A673 (cell line): Measurements from ENCODE around the gene FAM241A. TPM values are rescaled to one million over a fixed set of nuclear protein-coding genes. Genes with fewer than 3 reads are reported as not detected.

Experiments
- BruUV-seq: library from RNA; stranded (reverse); fragments of 400-500 nt; replicated peaks from 2 replicates; lab custom pipeline; 2021; lab: Mats Ljungman, UMichigan
- CTCF ChIA-PET: fragments of 300-600 bp; sonication (Branson Sonifier 250); formaldehyde crosslinking; loops from one replicate; lab custom pipeline; 2022; ENCODE audit warnings: antibody characterized with exemption; lab: Charles Lee
- POLR2A ChIA-PET: fragments of 300-600 bp; sonication (Branson Sonifier 250); formaldehyde crosslinking; loops from one replicate; lab custom pipeline; 2022; ENCODE audit warnings: antibody characterized with exemption; ENCODE audit not compliant: low non-redundant PET; lab: Charles Lee
- DNase-seq: peaks from one replicate; pipeline ENCODE4 v3.0.0-alpha.2; 2015; ENCODE audit warnings: low spot score
- H3K27ac ChIP-seq: fragments of 200-600 bp; sonication (generic); 2 replicates; pipeline ENCODE4 v1.5.1; 2016; ENCODE audit warnings: mixed run types, low read depth, mild to moderate bottlenecking, mixed read lengths, antibody characterized with exemption, low read length; ENCODE audit not compliant: poor library complexity, severe bottlenecking
- H3K27me3 ChIP-seq: fragments of 200-600 bp; sonication (generic); replicated peaks from 2 replicates; pipeline ENCODE4 v1.6.1; 2017; ENCODE audit warnings: mixed run types, low read depth, mild to moderate bottlenecking, mixed read lengths, antibody characterized with exemption, low read length; ENCODE audit not compliant: insufficient read depth, poor library complexity
- H3K36me3 ChIP-seq: fragments of 200-600 bp; sonication (generic); 2 replicates; pipeline ENCODE4 v1.6.1; 2016; ENCODE audit warnings: mixed run types, mild to moderate bottlenecking, mixed read lengths, antibody characterized with exemption, low read length; ENCODE audit not compliant: insufficient read depth, poor library complexity, severe bottlenecking
- H3K4me1 ChIP-seq: fragments of 200-600 bp; sonication (generic); 2 replicates; pipeline ENCODE4 v1.6.1; 2017; ENCODE audit warnings: mixed run types, mild to moderate bottlenecking, mixed read lengths, antibody characterized with exemption, low read length; ENCODE audit not compliant: insufficient read depth, poor library complexity, severe bottlenecking
- H3K4me3 ChIP-seq: fragments of 200-600 bp; sonication (generic); 2 replicates; pipeline ENCODE4 v1.5.1; 2016; ENCODE audit warnings: low read depth, mixed run types, mild to moderate bottlenecking, mixed read lengths, low read length; ENCODE audit not compliant: poor library complexity, severe bottlenecking
- H3K9me3 ChIP-seq: fragments of 200-600 bp; sonication (generic); 2 replicates; pipeline ENCODE4 v1.6.1; 2016; ENCODE audit warnings: mixed run types, low read depth, mild to moderate bottlenecking, mixed read lengths, antibody characterized with exemption, low read length; ENCODE audit not compliant: poor library complexity, severe bottlenecking
- EZH2 ChIP-seq: fragments of 200-600 bp; sonication (generic); IDR thresholded peaks from 2 replicates; pipeline ENCODE4 v1.6.1; 2017; ENCODE audit warnings: borderline replicate concordance, low read depth, mild to moderate bottlenecking, mixed read lengths, antibody characterized with exemption, low read length; ENCODE audit not compliant: poor library complexity, severe bottlenecking
- intact Hi-C: fragments of 100-400 bp; cut with micrococcal nuclease; formaldehyde crosslinking; loops from one replicate; pipeline ENCODE4 v1.10.0; 2022; ENCODE audit not compliant: unreplicated experiment
- total RNA-seq: library from RNA; stranded (reverse); gene quantifications from 2 replicates; pipeline ENCODE4 v1.2.3, GENCODE V29; 2021
- TF ChIP-seq, protein P1 (sequence below): fragments of 300-800, 200-600 bp; sonication (generic); conservative IDR thresholded peaks from 2 replicates; pipeline ENCODE4 v1.5.1; 2017; ENCODE audit warnings: low read depth, mild to moderate bottlenecking, antibody characterized with exemption, low read length, moderate library complexity, mixed read lengths

Gene FAM241A
- total RNA-seq, 1 experiment from 2014 or later: 1.5 TPM

DNA sequence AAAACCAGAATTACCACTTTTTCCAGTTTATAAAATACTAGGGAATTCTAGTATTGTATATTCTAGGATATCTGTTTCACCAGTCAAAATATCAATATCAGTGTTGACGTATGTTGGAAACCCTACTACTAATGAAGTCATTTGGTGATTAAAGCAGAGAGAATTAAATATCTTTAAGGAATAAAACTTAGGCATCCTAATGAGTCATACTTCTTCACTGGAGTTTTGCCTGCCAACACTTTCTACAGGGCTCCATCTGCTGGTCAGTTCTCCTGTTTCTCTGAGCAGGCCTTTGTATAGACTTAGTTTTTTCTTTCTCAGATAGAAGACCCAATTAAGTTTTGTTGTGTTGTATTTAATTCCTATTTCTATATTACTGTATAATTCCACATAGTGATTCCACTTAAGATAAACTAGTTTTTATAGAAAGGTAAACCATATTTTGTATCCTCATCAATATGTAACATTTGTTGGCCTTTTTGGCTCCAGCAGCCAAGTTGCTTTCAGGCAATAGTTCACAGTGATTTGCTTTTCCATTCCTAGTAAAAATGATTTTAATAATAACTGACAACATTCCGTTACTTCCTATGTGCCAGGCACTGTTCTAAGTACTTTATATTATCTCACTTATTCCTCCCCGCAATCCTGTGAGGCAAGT, 89.8 kb downstream of the FAM241A start:
- H3K27me3 ChIP-seq: no peaks in the 10 kb centered on the region
- POLR2A ChIA-PET: no interaction called here
- no peak overlapping the region for H3K4me3 ChIP-seq
- no peaks in the 10 kb centered on the region for H3K9me3 ChIP-seq
- TF ChIP-seq, protein P1, sequence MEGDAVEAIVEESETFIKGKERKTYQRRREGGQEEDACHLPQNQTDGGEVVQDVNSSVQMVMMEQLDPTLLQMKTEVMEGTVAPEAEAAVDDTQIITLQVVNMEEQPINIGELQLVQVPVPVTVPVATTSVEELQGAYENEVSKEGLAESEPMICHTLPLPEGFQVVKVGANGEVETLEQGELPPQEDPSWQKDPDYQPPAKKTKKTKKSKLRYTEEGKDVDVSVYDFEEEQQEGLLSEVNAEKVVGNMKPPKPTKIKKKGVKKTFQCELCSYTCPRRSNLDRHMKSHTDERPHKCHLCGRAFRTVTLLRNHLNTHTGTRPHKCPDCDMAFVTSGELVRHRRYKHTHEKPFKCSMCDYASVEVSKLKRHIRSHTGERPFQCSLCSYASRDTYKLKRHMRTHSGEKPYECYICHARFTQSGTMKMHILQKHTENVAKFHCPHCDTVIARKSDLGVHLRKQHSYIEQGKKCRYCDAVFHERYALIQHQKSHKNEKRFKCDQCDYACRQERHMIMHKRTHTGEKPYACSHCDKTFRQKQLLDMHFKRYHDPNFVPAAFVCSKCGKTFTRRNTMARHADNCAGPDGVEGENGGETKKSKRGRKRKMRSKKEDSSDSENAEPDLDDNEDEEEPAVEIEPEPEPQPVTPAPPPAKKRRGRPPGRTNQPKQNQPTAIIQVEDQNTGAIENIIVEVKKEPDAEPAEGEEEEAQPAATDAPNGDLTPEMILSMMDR: peak; percentile 88
- TF ChIP-seq EZH2: no peak
- no peak overlapping the region for H3K27ac ChIP-seq
- intact Hi-C loops: loop anchor here (2.0 to 10.0 kb wide), 3 partner anchors 52 to 530 kb away; partner anchors contain the start of gene TIFA
- DNase-seq: peak; percentile 80
- no peaks in the 10 kb centered on the region for H3K36me3 ChIP-seq
- CTCF ChIA-PET: interaction anchor here (2.0 kb wide), 1 partner anchor 135 kb away, joined by 5 read pairs; no protein-coding TSS in a partner anchor
- peaks cover 11% of the 10 kb centered on the region for H3K4me1 ChIP-seq
- no TSS peak for BruUV-seq

DNA sequence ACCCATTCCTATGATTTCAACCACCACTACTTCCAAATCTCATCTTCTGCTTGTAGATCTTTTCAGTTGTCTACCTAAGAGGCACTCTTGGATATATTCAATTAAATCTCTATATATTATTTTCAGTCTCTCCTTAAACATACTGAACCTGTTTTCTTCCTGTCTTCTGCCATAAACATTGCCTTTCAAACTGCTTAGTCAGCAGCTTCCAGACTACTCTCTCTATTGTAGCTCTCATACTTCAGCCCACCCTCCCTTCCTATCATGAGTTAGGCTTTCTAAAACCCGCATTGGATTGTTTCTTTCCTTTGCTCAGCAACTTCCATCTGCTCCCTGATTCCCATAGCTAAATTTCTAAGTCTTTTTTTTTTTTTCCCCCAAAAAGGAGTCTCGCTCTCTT, 90.8 kb downstream of the FAM241A start:
- intact Hi-C loops: loop anchor here (10.0 kb wide), 1 partner anchor 529 kb away; no protein-coding TSS in a partner anchor
- peaks cover 4% of the 10 kb centered on the region for H3K4me1 ChIP-seq
- H3K4me3 ChIP-seq: no peak overlapping the region
- CTCF ChIA-PET: no interaction called here
- no peak for TF ChIP-seq EZH2
- TF ChIP-seq, protein P1: no peak
- H3K27me3 ChIP-seq: no peaks in the 10 kb centered on the region
- H3K27ac ChIP-seq: no peak overlapping the region
- POLR2A ChIA-PET: no interaction called here
- DNase-seq: no peak
- BruUV-seq: no TSS peak
- no peaks in the 10 kb centered on the region for H3K9me3 ChIP-seq
- no peaks in the 10 kb centered on the region for H3K36me3 ChIP-seq

DNA sequence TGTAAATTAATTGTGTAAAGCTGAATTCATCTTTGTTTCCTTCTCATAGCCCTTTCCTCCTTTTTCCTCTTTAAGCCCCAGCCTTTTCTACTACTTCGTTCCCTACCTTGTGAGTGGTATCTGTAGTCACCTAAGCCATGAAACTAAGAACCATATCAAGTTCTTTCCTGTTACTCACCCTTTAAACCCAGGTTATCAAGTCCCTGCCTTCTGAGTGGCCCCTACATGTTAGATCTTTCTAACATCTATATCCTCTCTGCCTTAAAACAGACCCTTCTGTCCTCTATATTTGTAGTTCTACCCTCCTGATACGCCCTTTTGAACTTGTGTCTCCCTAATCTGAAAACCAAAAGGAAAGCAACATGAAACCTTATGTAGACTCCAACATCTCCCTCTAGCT, 93.6 kb downstream of the FAM241A start:
- Histone ChIP-seq H3K36me3 (no peaks in the 10 kb centered on the region), H3K4me3 (no peak overlapping the region), H3K27me3 (no peaks in the 10 kb centered on the region), H3K27ac (no peak overlapping the region), H3K4me1 (peaks cover 4% of the 10 kb centered on the region), H3K9me3 (no peaks in the 10 kb centered on the region)
- ChIA-PET CTCF (no interaction called here), POLR2A (no interaction called here)
- BruUV-seq: no TSS peak
- intact Hi-C loops: loop anchor here (10.0 kb wide), 1 partner anchor 526 kb away; no protein-coding TSS in a partner anchor
- DNase-seq: no peak
- TF ChIP-seq, protein P1: no peak
- TF ChIP-seq EZH2: no peak

Other genes with a start within 250 kb of the FAM241A start
- 24.9 and 30.0 TPM in 2 replicates for gene AP1AR, start 86.3 kb downstream of the FAM241A start, total RNA-seq
- gene TIFA, start 140.4 kb downstream of the FAM241A start, total RNA-seq: 9.1 and 11.4 TPM in 2 replicates
- gene ALPK1, start 151.9 kb downstream of the FAM241A start, total RNA-seq: 11.8 and 17.3 TPM in 2 replicates